Middle frontal gyrus (tissue), 1 donor: ENCODE measurements around the gene ASPRV1.
A peak's percentile ranks its signal among the peaks of the same experiment; 100 is the strongest.
"Not testable (repeated sequence)": the region's sequence is repeated elsewhere in the genome, so short reads cannot be mapped to it uniquely, and the experiment has no call there.

ENCODE experiments used
- DNase-seq: peaks from one replicate; pipeline ENCODE4 v3.0.0-alpha.2; 2015; ENCODE audit warnings: low spot score; ENCODE audit errors: extremely low spot score

Gene ASPRV1

DNA sequence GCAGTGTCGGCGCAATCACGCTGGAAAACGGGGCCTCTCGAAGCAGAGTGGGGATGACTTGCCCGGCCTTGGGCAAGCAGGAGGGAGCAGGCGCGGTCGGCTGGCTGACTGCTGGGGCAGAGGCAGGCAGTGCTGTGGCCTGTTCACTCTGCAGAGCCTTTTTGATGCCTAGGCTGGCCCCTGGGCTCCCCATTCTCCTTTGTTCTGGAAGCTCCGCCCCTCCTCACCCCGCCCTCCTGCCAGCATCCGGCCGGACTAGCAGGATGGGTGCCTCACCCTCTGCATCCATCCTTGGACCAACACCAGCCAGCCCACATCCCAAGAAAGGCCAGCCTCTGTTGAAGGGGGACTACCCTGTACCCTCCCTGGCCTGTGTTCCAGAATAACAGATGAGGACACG is at the start of gene ASPRV1:
Gene ASPRV1, minus strand, starts transcription at position 136 of the 400 bp plus-strand sequence. CDS start 195 bp downstream, outside the sequence.
- peak; percentile 45 for DNase-seq

DNA sequence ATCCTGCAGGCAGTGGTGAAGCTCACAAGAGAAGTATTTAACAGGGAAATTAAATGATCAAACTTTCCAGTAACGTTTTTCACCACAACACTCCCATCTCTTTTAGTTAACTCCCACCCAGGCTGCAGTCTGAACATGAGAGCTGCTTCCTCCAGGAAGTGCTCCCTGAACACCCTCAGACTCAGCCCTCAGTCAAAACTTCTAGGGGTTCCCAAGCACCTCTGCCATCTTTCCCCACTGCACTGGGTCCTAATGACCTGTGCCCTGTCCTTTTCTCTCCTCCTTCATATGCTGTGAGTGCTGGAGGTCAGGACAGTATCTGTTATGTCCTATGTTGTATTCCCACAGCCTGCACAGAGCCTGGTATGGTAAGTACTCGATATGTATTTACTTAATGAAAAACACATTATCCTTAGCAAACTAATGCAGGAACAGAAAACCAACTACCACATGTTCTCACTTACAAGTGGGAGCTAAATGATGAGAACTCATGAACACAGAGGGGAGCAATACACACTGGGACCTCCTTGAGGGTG is 49.2 kb upstream of the ASPRV1 start:
- DNase-seq: no peak

DNA sequence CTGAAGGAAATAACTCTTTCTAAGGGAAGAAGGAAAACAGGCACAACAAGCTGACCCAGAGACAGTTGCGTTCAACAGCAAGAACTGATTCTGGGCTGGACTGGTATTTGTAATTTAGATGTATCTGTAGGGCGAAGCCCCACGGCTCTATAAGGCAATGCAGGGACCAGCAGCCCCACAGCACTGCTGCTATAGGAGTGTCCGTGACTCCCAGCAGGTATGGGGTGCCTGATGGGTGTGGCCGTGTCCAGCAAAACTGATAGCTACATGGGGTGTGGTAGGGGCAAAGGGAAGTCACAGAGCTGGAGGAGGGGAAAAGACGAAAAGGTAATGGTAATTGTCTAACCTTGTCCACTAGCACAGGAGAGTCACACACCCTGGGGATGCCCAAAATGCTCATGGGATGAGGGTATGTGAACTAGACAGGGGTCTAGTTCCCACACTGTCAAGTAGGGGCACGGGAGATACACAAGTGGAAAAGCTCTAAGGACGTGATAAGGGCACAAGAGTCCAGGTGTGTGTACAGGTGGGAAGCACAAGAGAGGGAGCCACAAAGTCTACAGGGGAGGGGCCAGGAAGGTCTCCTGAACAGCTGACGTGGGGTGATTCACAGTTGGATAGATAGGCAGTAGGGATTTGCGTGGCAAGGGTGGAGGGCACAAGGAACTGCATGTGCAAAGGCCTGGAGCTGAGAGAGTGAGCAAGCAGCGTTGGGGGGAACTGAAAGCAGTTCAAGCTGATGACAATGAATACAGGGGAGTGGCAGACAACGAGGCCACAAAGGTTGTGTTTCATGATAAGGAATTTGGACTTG is 48.5 kb upstream of the ASPRV1 start:
- DNase-seq: no peak

DNA sequence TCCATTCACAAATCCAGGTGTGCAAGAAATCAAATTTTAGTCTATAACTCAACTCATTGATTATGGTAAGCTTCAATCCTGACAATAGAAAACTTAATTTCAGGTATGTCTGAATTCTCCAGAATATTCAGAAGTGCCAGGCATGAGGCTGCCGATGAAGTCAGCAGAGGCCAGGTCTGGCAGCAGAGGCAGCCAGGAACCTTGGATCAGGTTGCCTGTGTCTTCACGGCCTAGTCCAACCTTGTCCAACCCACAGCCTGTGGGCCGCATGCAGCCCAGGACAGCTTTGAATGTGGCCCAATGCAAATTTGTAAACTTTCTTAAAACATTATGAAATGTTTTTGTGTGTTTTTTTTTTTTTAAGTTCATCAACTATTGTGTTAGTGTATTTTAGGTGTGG is 46.9 kb upstream of the ASPRV1 start:
- no peak for DNase-seq

DNA sequence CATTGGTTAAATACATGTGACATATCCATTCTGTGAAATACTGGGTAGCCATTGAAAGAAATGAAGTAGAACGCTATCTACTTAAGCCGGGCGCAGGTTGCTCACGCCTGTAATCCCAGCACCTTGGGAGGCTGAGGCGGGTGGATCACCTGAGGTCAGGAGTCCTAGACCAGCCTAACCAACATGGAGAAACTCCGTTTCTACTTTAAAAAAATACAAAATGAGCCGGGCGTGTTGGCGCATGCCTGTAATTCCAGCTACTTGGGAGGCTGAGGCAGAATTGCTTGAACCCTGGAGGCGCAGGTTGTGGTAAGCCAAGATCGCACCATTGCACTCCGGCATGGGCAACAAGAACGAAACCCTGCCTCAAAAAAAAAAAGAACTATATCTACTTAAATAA is 45.7 kb upstream of the ASPRV1 start:
- DNase-seq: no peak

DNA sequence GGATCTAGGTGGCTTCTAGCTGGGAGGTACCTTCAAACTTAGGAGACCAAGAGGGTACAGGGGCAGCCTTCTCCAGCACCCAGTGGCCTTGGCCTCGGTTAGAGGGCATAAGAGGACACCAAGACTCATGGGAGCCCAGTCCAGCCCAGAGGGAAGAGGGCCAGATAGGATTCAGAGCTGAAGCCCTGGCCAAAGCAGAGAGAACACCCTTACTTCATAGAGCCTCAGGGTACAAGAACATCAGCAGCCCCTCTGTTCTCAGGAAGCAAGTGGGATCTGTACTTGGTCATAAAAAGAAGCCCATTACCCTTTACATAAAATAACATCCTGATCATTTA is 45.0 kb upstream of the ASPRV1 start:
- no peak for DNase-seq

DNA sequence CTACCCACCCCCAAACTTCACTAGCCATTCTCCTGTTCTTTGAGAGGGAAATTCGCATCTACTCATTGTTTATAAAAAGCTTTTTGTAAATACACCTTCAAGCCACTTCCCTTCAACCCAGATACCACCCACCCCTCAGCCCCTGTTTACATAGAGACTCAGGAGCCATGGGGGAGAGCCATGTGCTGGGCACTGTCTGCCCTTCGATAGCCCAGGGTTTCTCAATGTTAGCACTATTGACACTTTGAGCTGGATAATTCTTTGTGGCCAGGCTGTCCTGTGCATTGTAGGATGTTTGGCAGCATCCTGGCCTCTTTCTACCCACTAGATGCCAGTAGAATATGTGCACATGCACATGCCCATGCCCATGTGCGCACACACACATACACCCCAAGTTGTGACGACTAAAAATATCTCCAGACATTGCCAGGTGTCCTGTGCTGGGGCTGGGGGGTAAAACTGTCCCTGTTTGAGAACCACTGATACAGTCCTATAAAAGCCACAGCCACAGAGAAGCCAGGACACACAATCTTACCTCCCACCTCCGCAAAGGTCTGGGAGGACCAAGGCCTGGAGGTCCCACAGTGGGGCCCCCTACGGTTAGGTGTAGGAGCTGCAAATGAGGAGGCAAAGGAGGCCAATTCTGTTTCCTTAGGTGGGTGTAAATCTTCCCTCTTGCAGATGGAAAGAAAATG is 44.5 kb upstream of the ASPRV1 start:
- no peak for DNase-seq

DNA sequence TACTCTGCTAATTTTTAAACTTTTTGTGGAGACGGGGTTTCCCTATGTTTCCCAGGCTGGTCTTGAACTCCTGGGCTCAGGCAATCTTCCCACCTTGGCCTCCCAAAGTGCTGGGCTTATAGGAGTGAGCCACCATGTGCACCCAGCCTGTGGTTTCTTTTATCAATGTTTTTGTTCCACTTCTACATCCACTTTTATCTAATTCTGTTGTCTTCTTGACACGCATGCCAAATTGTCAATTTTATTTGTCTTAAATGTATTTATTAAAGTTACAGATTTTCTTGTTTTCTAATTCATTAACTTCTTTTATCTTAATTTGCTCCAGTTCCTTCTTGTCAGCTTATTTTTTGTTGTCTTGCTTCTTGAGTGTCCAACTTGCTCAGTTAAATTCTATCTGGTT is 43.8 kb upstream of the ASPRV1 start:
- DNase-seq: no peak

DNA sequence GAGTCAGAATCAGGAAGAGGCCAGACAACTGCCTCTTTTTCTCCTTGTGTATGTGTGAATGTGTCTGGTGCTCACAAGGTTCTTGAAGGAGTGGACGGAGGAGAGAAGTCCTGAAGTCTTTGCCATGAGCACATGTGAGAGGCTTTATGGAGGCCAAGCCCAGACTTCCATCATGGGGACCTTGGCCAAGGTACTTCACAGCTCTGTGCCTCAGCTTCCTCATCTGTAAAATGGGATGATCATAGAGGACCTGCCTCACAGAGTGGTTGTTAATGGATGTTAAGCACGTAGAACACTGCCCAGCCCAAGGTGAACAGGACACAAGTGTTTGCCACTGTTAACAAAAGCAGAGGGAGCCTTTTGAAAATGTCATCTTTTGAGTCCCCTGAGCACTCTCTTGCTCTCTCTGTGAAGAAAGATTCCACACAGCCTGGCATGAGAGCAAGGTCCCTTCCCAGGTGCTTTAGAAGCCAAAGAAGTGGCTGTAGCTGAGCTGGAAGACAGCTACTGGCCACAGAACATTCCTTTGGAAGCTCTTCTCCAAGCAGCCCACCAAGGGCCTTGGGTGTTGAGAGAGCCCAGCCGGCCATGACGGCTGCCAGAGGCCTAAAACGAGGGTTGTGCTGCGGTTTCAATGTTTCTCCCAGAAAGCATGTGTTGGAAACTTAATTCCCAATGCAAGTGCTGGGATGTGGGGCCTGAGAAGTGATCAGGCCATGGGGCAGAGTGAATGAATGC is 41.8 kb upstream of the ASPRV1 start:
- DNase-seq: no peak

DNA sequence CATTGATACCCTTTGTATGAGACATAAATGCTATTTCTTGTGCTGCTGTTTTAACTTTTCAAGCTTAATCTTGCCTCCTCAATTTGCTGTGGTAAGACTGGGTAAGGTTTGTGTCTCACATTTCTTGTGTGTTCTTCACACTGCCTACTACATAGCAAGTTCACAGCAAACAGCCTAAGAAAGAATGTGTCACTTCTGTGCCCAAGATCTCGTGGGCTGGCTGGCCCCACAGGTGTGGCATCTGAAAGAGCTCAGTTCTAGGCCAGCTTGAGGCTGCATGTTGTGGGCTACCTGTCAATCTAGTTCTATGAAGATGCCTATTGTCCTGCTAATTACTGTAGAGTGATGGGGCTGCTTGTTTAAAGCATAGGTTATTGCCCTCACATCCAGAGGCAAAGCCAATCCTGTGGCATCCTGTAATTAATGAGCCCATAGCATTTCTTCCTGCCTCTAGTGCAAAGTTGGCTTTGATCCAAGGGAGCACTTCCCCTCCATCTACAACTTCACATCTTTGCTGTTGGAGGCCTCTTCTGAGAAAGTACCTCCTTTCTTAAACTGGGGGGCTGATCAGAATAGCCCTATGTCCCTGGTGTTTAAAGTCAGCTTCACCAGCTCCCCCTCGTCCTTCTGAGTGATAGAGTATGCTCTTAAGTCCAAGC is 40.9 kb upstream of the ASPRV1 start:
- DNase-seq: no peak

DNA sequence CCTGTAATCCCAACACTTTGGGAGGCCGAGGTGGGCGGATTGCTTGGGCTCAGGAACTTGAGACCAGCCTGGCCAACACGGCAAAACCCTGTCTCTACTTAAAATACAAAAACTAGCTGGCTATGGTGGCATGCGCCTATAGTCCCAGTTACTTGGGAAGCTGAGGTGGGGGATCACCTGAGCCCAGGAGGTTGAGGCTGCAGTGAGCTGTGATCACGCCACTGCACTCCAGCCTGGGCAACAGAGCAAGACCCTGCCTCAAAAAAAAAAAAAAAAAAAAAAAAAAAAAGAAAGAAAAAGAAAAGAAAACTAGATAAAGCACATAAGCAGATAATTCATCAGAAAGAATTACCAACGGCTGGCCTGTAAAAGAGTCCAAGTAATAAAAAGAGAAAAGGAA is 39.1 kb upstream of the ASPRV1 start:
- not testable (repeated sequence) for DNase-seq

DNA sequence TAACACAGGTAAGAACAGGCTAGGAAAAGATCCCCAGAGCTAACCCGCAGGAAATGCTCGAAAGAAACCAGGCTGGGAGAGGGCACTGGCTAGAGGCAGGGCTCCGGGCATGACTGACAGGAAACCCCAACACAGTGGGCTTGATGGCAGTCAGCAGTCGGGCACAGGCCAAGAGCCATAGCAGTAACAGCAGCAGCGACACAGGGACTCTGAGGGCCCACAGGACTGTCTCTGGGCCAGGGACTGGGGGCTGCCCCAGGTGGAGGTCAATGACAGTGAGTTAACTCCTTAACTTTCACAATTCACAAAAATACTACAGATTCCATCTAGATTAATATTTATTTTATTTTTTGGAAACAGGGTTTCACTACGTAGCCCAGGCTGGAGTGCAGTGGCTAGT is 37.3 kb upstream of the ASPRV1 start:
- no peak for DNase-seq

DNA sequence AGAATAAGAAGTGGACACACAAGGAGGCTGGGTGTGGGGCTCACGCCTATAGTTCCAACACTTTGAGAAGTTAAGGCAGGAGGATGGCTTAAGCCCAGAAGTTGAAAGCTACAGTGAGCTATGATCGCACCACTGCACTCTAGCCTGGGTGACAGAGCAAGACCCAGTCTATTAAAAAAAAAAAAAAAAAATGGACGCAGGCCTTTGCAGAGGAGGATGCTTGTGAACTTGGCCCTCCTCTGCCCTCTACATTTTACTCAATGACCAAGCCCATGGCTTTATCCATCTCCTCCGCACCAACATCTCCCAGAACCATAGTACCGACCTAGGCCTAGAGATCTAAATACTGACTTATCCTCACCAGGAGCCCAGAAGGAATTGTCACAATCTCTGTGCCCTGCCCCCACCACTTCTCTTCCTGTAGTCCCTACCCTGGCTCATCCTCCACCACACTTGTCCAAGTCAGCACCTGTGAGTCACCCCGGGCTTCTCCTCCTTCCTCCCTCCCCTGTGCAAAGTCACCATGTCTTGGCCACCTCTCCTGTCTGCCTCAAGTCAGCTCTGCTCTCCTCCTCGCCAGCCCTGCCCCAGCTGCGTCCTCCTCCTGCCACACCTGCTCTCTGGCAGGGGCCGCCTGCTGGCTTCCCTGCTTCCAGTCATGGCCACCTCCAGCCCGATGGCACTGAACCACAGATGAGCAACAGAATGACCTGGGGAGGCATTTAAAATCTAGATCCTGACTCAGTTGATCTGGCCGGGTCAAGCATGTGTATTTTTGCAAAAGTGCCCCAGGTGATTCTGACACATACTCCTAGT is 35.8 kb upstream of the ASPRV1 start:
- DNase-seq: no peak

DNA sequence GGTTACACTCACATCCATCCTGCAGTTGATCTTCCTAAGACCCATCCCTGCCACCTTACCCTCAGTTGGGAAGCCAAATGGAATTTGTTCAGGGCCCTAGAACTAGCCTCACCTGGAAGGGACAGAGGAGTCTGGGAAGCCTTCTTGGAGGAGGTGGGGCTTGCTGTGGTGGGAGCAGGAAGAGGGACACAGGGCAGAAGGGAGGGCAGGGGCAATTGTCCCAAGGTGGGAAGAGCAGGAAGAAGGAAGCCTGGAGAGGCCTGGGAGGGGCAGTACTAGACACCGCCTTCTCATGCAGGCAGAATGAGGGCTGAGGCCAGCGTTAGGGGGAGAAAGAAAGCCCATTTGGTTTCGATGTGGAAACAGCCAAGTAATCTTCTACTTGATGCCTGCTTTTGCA is 34.1 kb upstream of the ASPRV1 start:
- no peak for DNase-seq

DNA sequence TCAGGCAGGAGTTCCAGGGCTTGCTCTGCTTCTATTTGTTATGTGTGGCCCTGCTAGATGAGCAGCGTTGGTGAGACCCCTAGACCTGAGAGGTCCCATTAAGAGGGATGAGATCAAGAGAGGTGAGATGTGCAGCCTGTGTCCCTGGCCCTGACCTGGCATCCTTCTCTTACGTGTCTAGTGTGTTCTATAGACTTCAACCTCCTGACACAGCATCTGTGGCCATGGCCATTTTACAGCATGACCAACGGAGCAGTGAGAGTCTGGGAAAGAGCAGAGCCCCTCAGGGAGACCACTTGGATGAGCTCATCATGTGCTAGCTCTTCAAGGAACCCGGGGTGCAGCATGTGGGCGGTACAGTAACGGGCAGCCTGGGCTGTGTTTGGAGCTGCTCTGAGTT is 32.7 kb upstream of the ASPRV1 start:
- DNase-seq: no peak

DNA sequence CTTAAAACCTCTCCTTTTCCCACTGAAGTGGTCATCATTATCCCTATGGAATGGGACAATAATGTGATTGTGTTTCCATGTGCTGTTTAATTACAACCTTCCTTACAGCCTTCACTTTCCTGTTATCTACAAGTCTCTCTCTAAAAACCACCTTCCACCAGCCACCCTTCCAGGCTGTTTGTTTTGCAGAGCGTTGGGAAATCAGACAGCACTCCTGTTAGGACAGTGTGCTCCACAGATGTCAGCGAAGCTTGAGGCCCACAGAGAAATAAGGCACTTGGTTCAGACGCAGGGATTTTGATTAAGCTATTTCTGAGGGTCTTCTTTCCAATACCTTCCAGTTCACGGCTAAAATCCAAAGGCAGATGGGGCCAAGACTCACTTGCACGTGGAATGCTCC is 32.3 kb upstream of the ASPRV1 start:
- DNase-seq: no peak

DNA sequence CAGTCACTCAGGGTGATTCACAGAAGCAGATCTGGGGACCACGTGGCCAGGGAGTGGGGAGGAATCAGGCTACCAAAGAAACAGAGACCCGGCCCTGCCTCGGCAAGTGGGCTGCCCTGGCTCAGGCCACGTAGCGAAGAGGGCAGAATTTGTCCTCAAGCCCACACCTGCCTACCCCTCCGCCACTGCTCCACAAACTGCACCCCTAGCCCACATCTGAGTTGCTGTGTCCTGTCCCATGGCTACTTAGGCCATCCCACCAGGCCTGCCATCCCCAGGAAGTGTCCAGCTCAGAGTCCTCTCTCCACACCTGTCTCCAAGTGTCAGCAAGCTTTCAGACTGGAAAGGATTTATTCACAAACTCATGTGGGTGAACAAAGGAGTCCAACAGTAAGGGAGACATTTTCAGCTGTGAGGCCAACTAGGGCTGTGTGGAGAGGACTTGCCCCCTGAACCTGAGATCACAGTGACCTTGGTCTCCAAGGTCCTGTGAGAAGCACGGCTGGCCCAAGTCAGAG is 31.7 kb upstream of the ASPRV1 start:
- DNase-seq: no peak

DNA sequence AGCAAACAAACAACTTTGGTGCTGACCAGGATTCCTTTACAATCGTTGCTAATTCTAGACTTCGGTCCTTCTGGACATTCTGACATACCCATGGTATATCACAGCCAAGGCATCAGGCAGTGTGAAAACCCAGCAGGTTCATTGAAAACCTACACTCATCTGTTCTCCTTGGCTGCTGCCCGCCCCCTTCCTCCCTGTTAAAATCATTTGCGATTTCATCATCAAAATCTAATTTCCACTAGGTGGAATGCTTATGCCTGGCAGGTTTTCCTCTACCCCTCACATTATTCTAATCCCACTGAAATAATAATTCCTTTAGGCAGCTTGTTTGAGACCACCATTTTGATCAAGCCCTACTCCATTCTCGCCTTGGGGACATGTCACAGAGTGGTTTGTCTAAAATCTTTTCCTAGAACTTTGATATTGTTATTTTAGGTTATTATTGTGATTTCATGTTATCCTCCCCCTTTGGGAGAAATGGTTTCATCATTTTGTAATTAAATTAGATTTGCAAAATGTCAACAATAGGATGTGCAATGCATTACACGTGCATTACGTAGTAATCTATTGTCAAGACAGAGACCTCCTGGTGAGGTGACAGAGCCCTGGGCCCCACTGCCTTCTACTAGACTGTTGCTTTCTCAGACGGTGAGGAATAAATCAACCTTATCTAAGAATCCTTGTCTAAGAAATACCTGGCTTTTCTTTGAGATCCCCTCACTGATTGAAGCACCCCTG is 31.0 kb upstream of the ASPRV1 start:
- no peak for DNase-seq

DNA sequence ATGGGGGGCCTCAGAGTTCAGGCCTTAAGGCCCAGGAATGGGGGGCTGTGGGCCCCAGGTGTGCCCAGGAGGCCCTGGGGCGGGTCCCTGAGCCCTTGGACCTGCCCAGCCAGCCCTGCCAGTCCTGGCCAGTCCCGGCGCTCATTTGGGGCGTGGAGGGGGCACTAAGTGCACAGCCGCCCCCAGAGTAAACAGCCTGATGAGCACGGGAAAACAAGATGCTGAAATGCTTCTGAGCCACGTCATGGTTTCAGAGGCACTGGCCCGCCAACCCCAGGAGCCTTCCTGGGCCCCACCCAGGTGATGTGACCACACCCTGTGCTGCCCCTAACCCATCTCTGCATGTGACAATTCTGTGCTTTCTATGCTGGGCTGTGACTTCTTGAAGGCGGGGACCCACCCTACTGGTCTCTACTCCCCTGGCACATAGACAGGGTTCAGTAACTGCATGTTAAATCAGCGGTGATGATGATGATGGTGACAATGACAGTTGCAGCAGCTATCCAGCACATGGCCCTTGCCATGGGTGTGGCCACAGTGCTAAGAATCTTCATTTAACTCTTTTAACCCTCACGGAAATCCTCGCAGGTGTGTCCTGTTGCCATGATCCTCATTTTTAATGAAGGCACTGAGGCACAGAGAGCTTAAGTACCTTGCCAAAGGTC is 28.1 kb upstream of the ASPRV1 start:
- no peak for DNase-seq
